Endothelial cell of umbilical vein (primary cell): Measurements from ENCODE around the gene C22orf42.

Source experiments
- CTCF ChIP-seq, 2 donors: IDR thresholded peaks; 1 replicate in 1 of 2; 2 replicates in 1 of 2; pipeline ENCODE4 v1.5.1; 2011; ENCODE audit warnings: low read length in 2 of 2, mild to moderate bottlenecking in 2 of 2, moderate library complexity in 2 of 2, control low read depth in 1 of 2, inconsistent platforms in 1 of 2, low read depth in 1 of 2; ENCODE audit not compliant: insufficient read depth in 1 of 2; ENCODE audit errors: extremely low read depth in 1 of 2
- GATA2 ChIP-seq: IDR thresholded peaks from 2 replicates; pipeline ENCODE4 v1.7.0; 2011; ENCODE audit warnings: low read depth, mild to moderate bottlenecking, moderate library complexity, mixed read lengths, low read length; ENCODE audit not compliant: insufficient read length, insufficient read depth
- MYC ChIP-seq: IDR thresholded peaks from one replicate; pipeline ENCODE4 v1.6.1; 2011; ENCODE audit warnings: mild to moderate bottlenecking, low read depth, low read length
- POLR2A ChIP-seq: IDR thresholded peaks from 2 replicates; pipeline ENCODE4 v1.6.1; 2012; ENCODE audit warnings: low read depth, mild to moderate bottlenecking, control low read depth, low read length
- POLR2AphosphoS5 ChIP-seq: IDR thresholded peaks from 2 replicates; pipeline ENCODE4 v1.6.1; 2012; ENCODE audit warnings: low read depth, mild to moderate bottlenecking, control low read depth, low read length, moderate library complexity; ENCODE audit not compliant: insufficient read depth
- TF ChIP-seq, protein P1 (sequence below): IDR thresholded peaks from 2 replicates; pipeline ENCODE4 v1.6.1; 2011; ENCODE audit not compliant: insufficient read depth, insufficient read length

GRCh38 chr22:32202539-32203180 is 43.6 kb upstream of the C22orf42 start:
- TF ChIP-seq POLR2AphosphoS5 (no peak), CTCF (IDR thresholded peaks at IDR 0.05; ENCODE audit: extremely low read depth in 1 of 2, insufficient read depth in 1 of 2, low read depth in 1 of 2, low read length in 2 of 2) (peak; percentile 51 to 76), POLR2A (no peak), GATA2 (no peak), MYC (no peak)
- TF ChIP-seq, protein P1, sequence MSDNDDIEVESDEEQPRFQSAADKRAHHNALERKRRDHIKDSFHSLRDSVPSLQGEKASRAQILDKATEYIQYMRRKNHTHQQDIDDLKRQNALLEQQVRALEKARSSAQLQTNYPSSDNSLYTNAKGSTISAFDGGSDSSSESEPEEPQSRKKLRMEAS = no peak
